Endothelial cell of umbilical vein (primary cell): ENCODE results near the gene KCNMB4. TPM values are rescaled to one million over a fixed set of nuclear protein-coding genes. Genes with fewer than 3 reads are reported as not detected.

Source experiments
- BruUV-seq: library from RNA; stranded (reverse); fragments of 400-500 nt; replicated peaks from 2 replicates; lab custom pipeline; 2021; lab: Mats Ljungman, UMichigan
- CTCF ChIA-PET: fragments of 300-600, 350-600 bp; sonication (Branson Sonifier 250); formaldehyde crosslinking; loops from one replicate; lab custom pipeline; 2021; ENCODE audit warnings: antibody characterized with exemption, inconsistent platforms; lab: Charles Lee
- POLR2A ChIA-PET: fragments of 300-600, 350-600 bp; sonication (Branson Sonifier 250); formaldehyde crosslinking; loops from one replicate; lab custom pipeline; 2021; ENCODE audit warnings: antibody characterized with exemption, inconsistent platforms; lab: Charles Lee
- DNase-seq: peaks from one replicate; pipeline ENCODE4 v3.0.0-alpha.2; 2011; ENCODE audit warnings: low read depth, low spot score
- FAIRE-seq: peaks from 2 replicates; lab custom pipeline; 2011; peaks lifted over from hg19 to GRCh38; lab: Jason Lieb, UNC
- H2AFZ ChIP-seq: 2 replicates; pipeline ENCODE4 v1.6.0; 2012; ENCODE audit warnings: low read depth, low read length, control low read depth, inconsistent platforms
- H3K27ac ChIP-seq: 2 replicates; pipeline ENCODE4 v1.5.1; 2011; ENCODE audit warnings: low read depth, mild to moderate bottlenecking, control low read depth, low read length, moderate library complexity; ENCODE audit not compliant: insufficient read depth
- H3K27me3 ChIP-seq, 2 experiments: 2 replicates each; pipeline versions ENCODE4 v1.6.0 to v1.6.1; 2011; ENCODE audit warnings: low read length in 2 of 2, mixed read lengths in 1 of 2; ENCODE audit not compliant: control insufficient read depth in 2 of 2, insufficient read depth in 2 of 2
- H3K36me3 ChIP-seq, 2 experiments: 2 replicates in 1 of 2; 3 replicates in 1 of 2; pipeline ENCODE4 v1.5.1; 2011; ENCODE audit warnings: low read length in 2 of 2, mild to moderate bottlenecking in 1 of 2, moderate library complexity in 1 of 2; ENCODE audit not compliant: control insufficient read depth in 2 of 2, insufficient read depth in 2 of 2; ENCODE audit errors: extremely low read depth in 1 of 2
- H3K4me1 ChIP-seq: 3 replicates; pipeline ENCODE4 v1.5.1; 2011; ENCODE audit warnings: mild to moderate bottlenecking, low read length; ENCODE audit not compliant: control insufficient read depth, insufficient read depth; ENCODE audit errors: extremely low read depth
- H3K4me2 ChIP-seq: 2 replicates; pipeline ENCODE4 v1.6.1; 2011; ENCODE audit warnings: low read length, control low read depth, mixed read lengths; ENCODE audit not compliant: insufficient read depth
- H3K4me3 ChIP-seq, 3 experiments: fragments of 200-600 bp in 1 of 3; sonication (generic), shearing (Covaris generic) in 1 of 3; replicated peaks in 1 of 3; 2 replicates each; pipeline ENCODE4 v1.5.1; 2011 to 2016; ENCODE audit warnings: control low read depth in 3 of 3, low read length in 3 of 3, mild to moderate bottlenecking in 2 of 3, inconsistent platforms in 1 of 3, low read depth in 1 of 3, moderate library complexity in 1 of 3; ENCODE audit not compliant: insufficient read depth in 1 of 3
- H3K79me2 ChIP-seq: 2 replicates; pipeline ENCODE4 v1.6.0; 2012; ENCODE audit warnings: low read length, inconsistent platforms; ENCODE audit not compliant: control insufficient read depth, insufficient read depth
- H3K9ac ChIP-seq: replicated peaks from 2 replicates; pipeline ENCODE3; 2011; ENCODE audit warnings: low read length, control low read depth; ENCODE audit not compliant: insufficient read depth; ENCODE audit errors: extremely low read depth
- H3K9me1 ChIP-seq: replicated peaks from 3 replicates; pipeline ENCODE4 v1.6.0; 2011; ENCODE audit warnings: mild to moderate bottlenecking, low read length; ENCODE audit not compliant: control insufficient read depth, insufficient read depth; ENCODE audit errors: extremely low read depth
- H3K9me3 ChIP-seq: replicated peaks from 2 replicates; pipeline ENCODE4 v1.5.1; 2012; ENCODE audit warnings: low read length, inconsistent platforms; ENCODE audit not compliant: control insufficient read depth, insufficient read depth
- H4K20me1 ChIP-seq: replicated peaks from 2 replicates; pipeline ENCODE3; 2011; ENCODE audit warnings: mild to moderate bottlenecking, low read length; ENCODE audit not compliant: control insufficient read depth, insufficient read depth; ENCODE audit errors: extremely low read depth
- CTCF ChIP-seq, 2 donors: IDR thresholded peaks; 1 replicate in 1 of 2; 2 replicates in 1 of 2; pipeline ENCODE4 v1.5.1; 2011; ENCODE audit warnings: low read length in 2 of 2, mild to moderate bottlenecking in 2 of 2, moderate library complexity in 2 of 2, control low read depth in 1 of 2, inconsistent platforms in 1 of 2, low read depth in 1 of 2; ENCODE audit not compliant: insufficient read depth in 1 of 2; ENCODE audit errors: extremely low read depth in 1 of 2
- EZH2 ChIP-seq: IDR thresholded peaks from 2 replicates; pipeline ENCODE4 v1.6.1; 2012; ENCODE audit warnings: borderline replicate concordance, low read depth, mild to moderate bottlenecking, moderate library complexity, low read length, inconsistent platforms; ENCODE audit not compliant: severe bottlenecking
- FOS ChIP-seq: IDR thresholded peaks from 2 replicates; pipeline ENCODE4 v1.6.1; 2011; ENCODE audit warnings: mild to moderate bottlenecking, low read length, moderate library complexity, borderline replicate concordance; ENCODE audit not compliant: insufficient read depth
- GATA2 ChIP-seq: IDR thresholded peaks from 2 replicates; pipeline ENCODE4 v1.7.0; 2011; ENCODE audit warnings: low read depth, mild to moderate bottlenecking, moderate library complexity, mixed read lengths, low read length; ENCODE audit not compliant: insufficient read length, insufficient read depth
- JUN ChIP-seq: IDR thresholded peaks from 2 replicates; pipeline ENCODE4 v1.6.1; 2011; ENCODE audit warnings: borderline replicate concordance, low read depth; ENCODE audit not compliant: insufficient read length, insufficient read depth
- MAX ChIP-seq: IDR thresholded peaks from 2 replicates; pipeline ENCODE4 v1.6.1; 2011; ENCODE audit not compliant: insufficient read depth, insufficient read length
- MYC ChIP-seq: IDR thresholded peaks from one replicate; pipeline ENCODE4 v1.6.1; 2011; ENCODE audit warnings: mild to moderate bottlenecking, low read depth, low read length
- POLR2A ChIP-seq: IDR thresholded peaks from 2 replicates; pipeline ENCODE4 v1.6.1; 2012; ENCODE audit warnings: low read depth, mild to moderate bottlenecking, control low read depth, low read length
- POLR2AphosphoS5 ChIP-seq: IDR thresholded peaks from 2 replicates; pipeline ENCODE4 v1.6.1; 2012; ENCODE audit warnings: low read depth, mild to moderate bottlenecking, control low read depth, low read length, moderate library complexity; ENCODE audit not compliant: insufficient read depth
- dilution Hi-C: fragments of 300-500 bp; cut with MboI; formaldehyde crosslinking; loops from one replicate; pipeline ENCODE4 v1.15.0; 2019; ENCODE audit warnings: low sequenced_read_pairs; ENCODE audit not compliant: extremely low pct_ligation_motif_present
- intact Hi-C: fragments of 100-400 bp; cut with micrococcal nuclease; formaldehyde crosslinking; loops from one replicate; pipeline ENCODE4 v1.10.0; 2022
- polyA plus RNA-seq, 4 experiments: library from polyadenylated mRNA; depleted of rRNA in 3 of 4; stranded (reverse) in 3 of 4; unstranded in 1 of 4; fragments of >200 nt; gene quantifications; 2 replicates each; pipeline versions ENCODE4 v1.2.1 to v1.2.3, GENCODE V29; 2011 to 2012; ENCODE audit warnings: missing spikeins in 1 of 4
- total RNA-seq: library from RNA; stranded (reverse); gene quantifications from 2 replicates; pipeline ENCODE4 v1.2.3, GENCODE V29; 2021

KCNMB4 gene
- total and polyA plus RNA-seq, 2 donors (not counting 3 experiments of a cell fraction or from before 2014, with no cell fraction given): 0.97 to 2.0 TPM

- H3K79me2 ChIP-seq: peaks cover 20% of the 10 kb centered on the region
- FAIRE-seq: no peak
- dilution Hi-C loops: no loop called here
These were observed 44.9 kb upstream of the KCNMB4 start for GRCh38 chr12:70321191-70321590.

More at GRCh38 chr12:70321191-70321590, 44.9 kb upstream of the KCNMB4 start:
- Histone ChIP-seq H3K4me1 (no peaks in the 10 kb centered on the region), H3K4me3 (no peak overlapping the region), H4K20me1 (no peaks in the 10 kb centered on the region), H3K27ac (no peak overlapping the region), H3K9me1 (no peaks in the 10 kb centered on the region), H2AFZ (no peak overlapping the region), H3K9me3 (no peaks in the 10 kb centered on the region), H3K9ac (no peak overlapping the region), H3K4me2 (no peak overlapping the region), H3K36me3 (no peaks in the 10 kb centered on the region), H3K27me3 (no peaks in the 10 kb centered on the region)
- ChIA-PET POLR2A (no interaction called here), CTCF (interaction anchor here (1.4 to 2.4 kb wide), 2 partner anchors 12 to 421 kb away, joined by 3 to 6 read pairs; no protein-coding TSS in a partner anchor)
- TF ChIP-seq FOS (no peak), POLR2A (no peak), POLR2AphosphoS5 (no peak), MYC (no peak), CTCF (IDR thresholded peaks at IDR 0.05; ENCODE audit: extremely low read depth in 1 of 2, insufficient read depth in 1 of 2, low read depth in 1 of 2, low read length in 2 of 2) (no peak), EZH2 (no peak), GATA2 (no peak), MAX (no peak), JUN (no peak)
- intact Hi-C loops: no loop called here
- no TSS peak for BruUV-seq
- DNase-seq: peak; percentile 53
